ENCODE measurements around the gene CNTNAP2. TPM values are rescaled to one million over a fixed set of nuclear protein-coding genes. Genes with fewer than 3 reads are reported as not detected.

Gene CNTNAP2
- under 1 TPM; 0.19 to 0.22 TPM for total RNA-seq

DNA sequence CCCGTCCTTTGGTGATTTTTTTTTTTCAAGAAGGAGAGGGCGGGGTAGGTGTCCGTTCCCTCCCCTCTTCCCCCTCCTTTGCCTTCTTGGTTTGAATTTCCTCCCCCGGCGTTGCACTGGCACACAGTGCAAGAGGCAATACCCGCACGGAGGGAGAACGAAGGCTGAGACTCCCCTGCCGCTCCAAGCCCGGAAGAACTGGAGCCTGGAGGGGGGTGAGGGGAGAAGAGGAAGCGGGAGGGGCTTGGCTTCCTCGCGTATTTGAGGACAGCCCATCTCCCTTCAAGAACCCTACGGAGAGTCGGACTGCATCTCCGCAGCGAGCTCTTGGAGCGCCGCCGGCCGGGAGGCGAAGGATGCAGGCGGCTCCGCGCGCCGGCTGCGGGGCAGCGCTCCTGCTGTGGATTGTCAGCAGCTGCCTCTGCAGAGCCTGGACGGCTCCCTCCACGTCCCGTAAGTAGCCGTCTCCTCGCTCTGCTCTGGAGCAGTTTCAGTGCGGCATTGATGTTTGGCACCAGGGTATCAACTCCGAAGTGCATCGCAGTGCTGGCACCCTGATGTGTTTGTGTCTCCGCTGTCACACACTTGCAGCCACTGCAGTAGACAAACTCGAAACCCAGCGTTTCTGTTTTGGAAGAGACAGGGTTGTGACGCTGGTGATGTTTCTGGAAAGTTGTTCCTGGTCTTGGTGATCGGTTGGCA, at the start of gene CNTNAP2:
TSS of gene CNTNAP2 (plus strand) at position 281 of the 702 bp plus-strand sequence. CDS start at position 357, 76 bp downstream.
- H3K9me3 Mint-ChIP-seq: no peaks in the 10 kb centered on the region

DNA sequence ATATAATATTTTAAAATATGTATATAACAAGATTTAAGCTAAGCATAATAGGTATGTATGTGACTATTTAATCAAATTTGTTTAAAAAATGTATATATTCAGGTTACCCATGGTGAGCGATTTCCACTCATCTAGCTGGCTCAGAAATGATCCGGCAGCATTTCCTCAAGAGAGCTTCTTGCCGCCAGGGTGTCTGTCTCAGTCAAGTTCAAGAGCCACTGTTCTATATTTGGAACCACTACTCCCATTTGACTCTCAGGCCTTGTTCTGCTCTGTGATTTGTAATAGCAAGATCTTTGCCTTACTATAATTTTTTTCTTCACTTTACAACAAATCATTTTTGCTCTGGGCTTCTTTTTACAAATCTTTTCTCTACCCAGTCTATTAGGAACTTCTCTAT, 48.7 kb upstream of the CNTNAP2 start:
- Mint-ChIP-seq H3K36me3 (no peaks in the 10 kb centered on the region), H3K4me3 (no peak overlapping the region), H3K9me3 (peaks cover 2% of the 10 kb centered on the region), H3K27ac (no peak overlapping the region), H3K4me1 (no peaks in the 10 kb centered on the region), H3K27me3 (no peaks in the 10 kb centered on the region)
- DNase-seq: no peak

More for the DNA sequence above, at the start of gene CNTNAP2:
- Mint-ChIP-seq H3K4me1 (peaks cover 6% of the 10 kb centered on the region), H3K4me3 (peak within 1 kb of the TSS; percentile 73), H3K36me3 (no peaks in the 10 kb centered on the region), H3K27me3 (peaks cover 35% of the 10 kb centered on the region), H3K27ac (no peak within 1 kb of the TSS)
- DNase-seq: no peak

DNA sequence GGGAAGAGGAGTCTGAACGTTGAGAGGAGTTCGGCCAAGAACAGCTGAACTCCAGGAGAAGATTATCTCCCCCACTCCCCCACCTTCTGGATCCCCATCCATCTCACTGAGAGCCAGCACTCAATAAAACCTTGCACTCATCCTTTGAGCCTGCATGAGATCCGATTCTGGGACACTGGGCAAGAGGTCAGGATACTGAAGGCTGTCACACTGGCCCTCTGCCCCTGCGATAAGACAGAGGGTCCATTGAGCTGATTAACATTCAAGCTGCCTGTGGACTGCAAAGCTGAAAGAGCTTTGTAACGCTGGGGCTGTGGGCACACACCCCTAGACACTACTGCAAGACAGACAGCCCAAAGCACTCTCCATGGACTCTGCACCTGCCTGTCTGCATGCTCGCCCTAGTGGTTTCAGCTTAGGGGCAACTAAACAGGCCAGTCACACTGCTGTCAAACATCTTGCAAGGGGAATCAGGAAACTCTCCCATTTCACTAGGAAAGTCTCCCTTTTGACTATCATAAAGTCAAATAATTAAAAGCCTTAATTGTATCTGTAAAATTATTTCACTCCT, 42.3 kb upstream of the CNTNAP2 start:
- no peak overlapping the region for H3K4me3 Mint-ChIP-seq
- H3K27ac Mint-ChIP-seq: no peak overlapping the region
- no peak for DNase-seq
- peaks cover 2% of the 10 kb centered on the region for H3K9me3 Mint-ChIP-seq
- no peaks in the 10 kb centered on the region for H3K36me3 Mint-ChIP-seq
- H3K4me1 Mint-ChIP-seq: no peaks in the 10 kb centered on the region
- H3K27me3 Mint-ChIP-seq: no peaks in the 10 kb centered on the region

DNA sequence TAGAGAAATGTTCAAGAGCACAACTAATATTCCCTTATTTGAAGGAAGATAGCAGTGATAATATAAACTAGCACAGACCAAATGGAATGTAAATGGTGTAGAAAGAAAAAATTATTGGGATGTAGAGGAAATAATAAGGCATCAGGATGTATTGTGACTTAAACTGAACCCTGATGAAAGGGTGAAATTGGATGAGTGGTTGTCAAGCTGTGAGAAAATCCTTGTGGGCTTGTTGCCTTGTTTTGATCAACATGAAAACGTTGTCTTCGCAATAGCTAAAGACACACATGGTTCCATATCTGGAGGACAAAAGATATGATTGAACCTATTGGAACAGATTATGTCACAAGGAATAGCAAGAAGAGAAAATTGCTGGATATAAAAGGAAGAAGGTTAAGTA, 40.3 kb upstream of the CNTNAP2 start:
- H3K4me3 Mint-ChIP-seq: no peak overlapping the region
- no peaks in the 10 kb centered on the region for H3K27me3 Mint-ChIP-seq
- H3K4me1 Mint-ChIP-seq: no peaks in the 10 kb centered on the region
- H3K36me3 Mint-ChIP-seq: no peaks in the 10 kb centered on the region
- peaks cover under 1% of the 10 kb centered on the region for H3K9me3 Mint-ChIP-seq
- DNase-seq: no peak
- H3K27ac Mint-ChIP-seq: no peak overlapping the region

DNA sequence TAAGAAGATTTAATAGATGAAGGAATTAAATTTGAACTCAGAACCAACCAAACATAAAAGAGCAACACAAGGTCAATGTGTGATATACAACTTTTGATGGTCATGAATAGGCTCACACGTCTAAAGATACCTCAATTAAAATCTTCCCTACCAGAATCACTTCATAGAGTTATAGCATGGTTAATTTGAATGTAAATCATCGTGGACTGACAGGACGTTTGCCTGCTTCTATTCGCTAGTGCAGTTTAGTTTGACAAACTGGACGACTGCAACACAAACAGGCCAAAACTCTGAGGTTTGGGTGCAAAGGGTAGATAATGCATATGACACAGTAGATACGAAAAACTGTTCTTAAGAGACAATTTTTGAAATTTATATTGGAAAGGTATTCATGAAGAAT, 32.5 kb upstream of the CNTNAP2 start:
- H3K9me3 Mint-ChIP-seq: no peaks in the 10 kb centered on the region
- no peaks in the 10 kb centered on the region for H3K36me3 Mint-ChIP-seq
- H3K4me3 Mint-ChIP-seq: no peak overlapping the region
- no peak overlapping the region for H3K27ac Mint-ChIP-seq
- H3K4me1 Mint-ChIP-seq: no peaks in the 10 kb centered on the region
- no peak for DNase-seq
- no peaks in the 10 kb centered on the region for H3K27me3 Mint-ChIP-seq

DNA sequence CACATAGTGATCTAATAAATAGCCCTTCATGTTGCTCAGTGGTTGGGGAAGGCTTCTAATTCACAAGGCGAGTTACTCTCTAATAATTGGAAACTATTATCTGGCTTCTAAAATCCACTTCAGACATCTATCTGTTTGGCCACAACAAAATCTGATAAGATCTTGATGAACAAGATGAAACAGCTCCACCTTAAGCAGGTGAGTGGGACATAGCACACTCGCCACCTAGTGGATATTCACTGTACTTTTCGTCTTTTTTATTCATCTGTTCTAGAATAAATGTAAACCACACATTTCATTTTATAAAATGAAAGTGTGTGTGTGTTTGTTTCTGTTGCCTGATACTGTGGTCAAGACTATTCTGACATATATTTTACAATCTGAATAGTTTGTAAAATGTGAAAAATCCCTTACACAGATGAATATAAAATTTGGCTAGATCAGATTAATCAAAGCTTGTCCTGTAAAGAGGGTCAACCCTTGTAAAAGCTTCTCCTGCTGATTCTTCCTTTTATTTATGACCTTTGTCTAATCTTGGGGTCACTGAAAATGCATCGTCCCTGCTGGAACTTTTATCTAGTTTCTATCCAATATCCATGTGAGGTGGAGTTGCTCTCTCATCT, 26.5 kb upstream of the CNTNAP2 start:
- no peaks in the 10 kb centered on the region for H3K36me3 Mint-ChIP-seq
- no peaks in the 10 kb centered on the region for H3K9me3 Mint-ChIP-seq
- no peak overlapping the region for H3K4me3 Mint-ChIP-seq
- H3K27ac Mint-ChIP-seq: no peak overlapping the region
- no peaks in the 10 kb centered on the region for H3K27me3 Mint-ChIP-seq
- no peaks in the 10 kb centered on the region for H3K4me1 Mint-ChIP-seq
- no peak for DNase-seq

DNA sequence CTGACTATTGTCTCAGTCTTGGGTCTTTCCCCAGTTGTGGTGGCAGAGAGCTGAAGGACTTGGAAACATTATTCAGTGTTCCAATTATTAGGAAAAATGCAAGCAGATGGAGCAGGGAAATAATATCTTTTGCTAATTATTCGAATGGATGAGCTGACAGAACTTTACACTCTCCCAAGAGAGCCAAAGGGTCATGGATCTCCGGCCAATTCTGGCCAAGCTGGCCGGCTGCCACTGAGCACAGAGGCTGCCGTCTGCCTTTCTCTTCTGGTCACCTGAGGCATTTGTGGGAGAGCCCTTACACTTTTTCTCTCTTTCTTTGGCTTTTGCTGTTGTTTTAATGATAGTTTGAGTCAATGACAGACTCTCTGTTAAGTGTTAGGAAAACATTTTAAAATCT, 22.2 kb upstream of the CNTNAP2 start:
- Mint-ChIP-seq H3K9me3 (no peaks in the 10 kb centered on the region), H3K36me3 (no peaks in the 10 kb centered on the region), H3K27ac (no peak overlapping the region), H3K27me3 (peaks cover 3% of the 10 kb centered on the region), H3K4me1 (no peaks in the 10 kb centered on the region), H3K4me3 (no peak overlapping the region)
- no peak for DNase-seq

DNA sequence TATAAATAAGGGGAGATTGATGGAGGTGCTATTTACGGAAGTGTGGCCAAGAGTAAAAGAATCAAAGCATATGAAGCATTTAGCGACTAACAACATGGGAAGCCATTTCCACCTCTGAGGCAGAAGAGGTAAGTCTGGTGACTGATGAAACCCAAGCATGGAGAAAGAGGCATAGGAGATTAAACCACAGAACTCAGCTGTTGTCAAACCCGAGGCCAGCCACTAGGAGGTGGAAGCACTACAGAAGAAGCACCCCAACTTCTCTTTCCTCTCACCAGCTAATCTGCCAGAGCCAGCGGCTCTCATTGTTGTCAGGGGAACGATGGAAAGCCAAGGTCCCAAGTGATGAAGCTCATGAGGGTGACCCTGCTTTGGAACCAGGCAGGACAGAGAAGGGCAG, 19.6 kb upstream of the CNTNAP2 start:
- no peaks in the 10 kb centered on the region for H3K4me1 Mint-ChIP-seq
- no peaks in the 10 kb centered on the region for H3K9me3 Mint-ChIP-seq
- H3K27me3 Mint-ChIP-seq: peaks cover 3% of the 10 kb centered on the region
- no peak overlapping the region for H3K27ac Mint-ChIP-seq
- H3K4me3 Mint-ChIP-seq: no peak overlapping the region
- H3K36me3 Mint-ChIP-seq: no peaks in the 10 kb centered on the region
- DNase-seq: no peak

DNA sequence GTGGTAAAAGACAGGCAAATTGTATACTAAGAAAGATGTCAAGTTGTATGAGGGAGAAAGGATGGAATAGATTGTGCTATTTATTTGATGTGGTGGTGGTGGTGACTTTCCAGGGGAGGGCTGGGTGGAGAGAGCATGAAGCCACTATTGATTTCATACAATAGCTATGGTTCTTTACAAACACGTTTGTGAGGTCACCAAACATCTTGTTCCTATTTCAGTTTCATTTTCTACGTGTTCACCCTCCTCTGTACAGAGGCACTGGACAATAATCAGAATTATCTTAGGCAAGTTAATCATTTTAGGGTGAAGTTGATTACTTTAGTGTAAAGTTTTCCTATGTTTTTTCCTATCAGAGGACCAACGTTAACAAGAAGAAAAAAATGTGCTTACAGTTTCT, 10.3 kb upstream of the CNTNAP2 start:
- Mint-ChIP-seq H3K27ac (no peak overlapping the region), H3K36me3 (no peaks in the 10 kb centered on the region), H3K4me1 (no peaks in the 10 kb centered on the region), H3K9me3 (no peaks in the 10 kb centered on the region), H3K27me3 (no peaks in the 10 kb centered on the region), H3K4me3 (no peak overlapping the region)
- DNase-seq: no peak

DNA sequence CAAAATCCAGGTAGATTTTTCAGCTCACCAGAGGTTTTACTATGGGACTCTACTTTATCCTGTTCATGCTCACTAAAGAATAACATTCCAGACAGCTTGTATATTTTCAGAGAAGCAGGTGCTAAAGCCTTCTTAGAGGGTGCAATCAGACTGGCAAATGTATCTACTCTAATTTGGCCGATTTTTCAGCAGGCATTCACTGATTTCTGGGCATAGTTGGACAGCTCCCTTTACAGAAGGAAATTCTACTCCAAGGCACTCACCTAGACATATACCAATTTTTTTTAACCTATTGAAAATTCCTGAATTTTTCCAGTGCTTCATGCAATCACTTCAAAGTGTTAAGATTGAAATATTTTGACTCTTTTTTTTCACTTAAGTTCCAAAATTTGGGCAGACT, 3.8 kb upstream of the CNTNAP2 start:
- no peak for DNase-seq
- Mint-ChIP-seq H3K4me1 (peaks cover 6% of the 10 kb centered on the region), H3K9me3 (no peaks in the 10 kb centered on the region), H3K4me3 (no peak overlapping the region), H3K27me3 (peaks cover 32% of the 10 kb centered on the region), H3K36me3 (no peaks in the 10 kb centered on the region), H3K27ac (no peak overlapping the region)

DNA sequence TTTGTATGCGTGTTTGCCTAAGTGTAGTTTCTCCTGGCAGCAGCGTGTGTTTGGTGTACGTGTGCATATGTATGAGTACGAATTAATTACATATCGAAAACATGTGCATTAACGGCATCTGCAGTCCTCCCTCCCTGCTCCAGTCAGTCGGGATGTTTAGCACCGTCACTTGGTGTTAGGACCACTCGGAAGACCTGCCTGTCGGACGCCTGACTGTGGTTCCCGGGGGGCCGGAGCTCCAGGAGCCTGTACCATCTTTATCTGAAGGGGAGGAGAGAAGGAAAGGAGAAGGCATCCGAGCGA, 1.1 kb upstream of the CNTNAP2 start:
- Mint-ChIP-seq H3K27me3 (peaks cover 35% of the 10 kb centered on the region), H3K27ac (no peak overlapping the region), H3K4me3 (peak overlapping the region; percentile 73), H3K9me3 (no peaks in the 10 kb centered on the region), H3K4me1 (peaks cover 6% of the 10 kb centered on the region), H3K36me3 (no peaks in the 10 kb centered on the region)
- DNase-seq: no peak

DNA sequence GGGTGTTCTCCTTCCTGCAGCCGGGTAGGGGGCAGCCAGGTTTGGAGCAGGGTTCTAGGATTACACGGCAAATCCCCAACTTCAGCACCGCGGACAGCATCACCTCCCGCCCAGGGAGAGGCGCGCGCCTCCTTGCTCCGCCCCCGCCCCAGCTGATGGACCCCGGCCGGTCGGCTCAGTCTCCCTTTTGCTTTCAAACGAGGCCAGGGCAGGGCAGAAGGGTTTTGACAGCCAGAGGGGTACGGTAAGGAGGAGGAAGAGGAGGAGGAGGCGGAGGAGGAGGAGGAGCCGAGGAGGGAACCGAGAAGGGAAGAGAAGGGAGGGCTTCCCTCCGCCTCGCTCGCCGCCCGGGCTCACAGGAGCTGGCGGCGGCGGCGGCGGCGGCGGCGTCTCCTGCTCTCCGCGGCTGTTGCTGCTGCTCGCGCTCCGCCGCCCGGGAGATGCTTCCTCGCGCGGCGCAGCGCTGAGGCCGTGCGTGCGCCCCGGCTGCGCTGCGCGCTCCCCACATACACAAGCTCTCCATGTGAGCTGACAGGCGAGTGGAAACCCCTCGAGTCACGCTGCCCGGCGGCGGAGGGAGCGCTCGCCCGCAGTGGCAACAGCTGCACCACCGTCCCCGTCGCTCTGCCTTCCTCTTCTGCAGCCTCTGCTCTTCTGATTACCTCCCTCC, 615 bp upstream of the CNTNAP2 start:
- DNase-seq: peak; percentile 37
- Mint-ChIP-seq H3K4me3 (peak overlapping the region; percentile 73), H3K36me3 (no peaks in the 10 kb centered on the region), H3K4me1 (peaks cover 6% of the 10 kb centered on the region), H3K27me3 (peaks cover 35% of the 10 kb centered on the region), H3K9me3 (no peaks in the 10 kb centered on the region), H3K27ac (no peak overlapping the region)

DNA sequence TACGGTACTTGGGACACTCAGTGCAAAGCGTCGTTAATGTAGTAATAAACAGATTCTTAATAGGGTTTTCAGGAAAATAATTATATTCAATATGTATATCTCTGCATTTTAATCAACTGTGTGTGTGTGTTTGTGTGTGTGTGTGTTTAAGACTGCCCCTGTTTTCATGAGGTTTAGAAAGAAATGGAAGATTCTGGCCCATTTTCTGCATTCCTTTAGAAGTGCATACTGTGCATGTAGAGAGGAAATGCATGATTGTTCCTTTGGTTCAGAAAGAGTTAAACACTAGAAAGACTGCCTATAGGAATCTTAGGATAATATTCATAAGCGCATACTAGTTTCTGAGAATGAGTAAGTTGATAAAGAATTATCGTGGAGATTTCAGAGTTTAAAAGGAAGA, 975 bp downstream of the CNTNAP2 start:
- Mint-ChIP-seq H3K4me3 (no peak overlapping the region), H3K36me3 (no peaks in the 10 kb centered on the region), H3K27ac (no peak overlapping the region), H3K9me3 (no peaks in the 10 kb centered on the region), H3K27me3 (peaks cover 35% of the 10 kb centered on the region), H3K4me1 (peaks cover 6% of the 10 kb centered on the region)
- no peak for DNase-seq

DNA sequence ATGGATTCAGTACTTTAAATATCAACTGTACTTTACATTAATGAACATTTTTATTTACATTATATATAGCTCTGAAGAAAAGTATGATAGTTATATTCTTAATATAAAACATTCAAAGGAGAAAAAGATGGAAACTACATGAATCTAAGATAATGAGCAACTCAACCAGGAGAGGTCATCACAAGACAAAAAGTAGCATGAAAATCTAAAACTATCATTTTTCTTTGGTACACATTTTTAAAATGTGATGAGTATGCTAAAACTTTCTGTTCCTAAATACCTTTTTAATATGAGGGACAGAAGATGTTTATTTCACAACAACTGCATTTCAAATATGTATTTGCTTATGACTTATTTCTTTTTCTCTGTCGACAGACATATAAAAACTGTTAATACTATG, 2.4 kb downstream of the CNTNAP2 start:
- Mint-ChIP-seq H3K4me1 (peaks cover 6% of the 10 kb centered on the region), H3K27me3 (peaks cover 35% of the 10 kb centered on the region), H3K27ac (no peak overlapping the region), H3K4me3 (no peak overlapping the region), H3K36me3 (no peaks in the 10 kb centered on the region), H3K9me3 (no peaks in the 10 kb centered on the region)
- DNase-seq: no peak

DNA sequence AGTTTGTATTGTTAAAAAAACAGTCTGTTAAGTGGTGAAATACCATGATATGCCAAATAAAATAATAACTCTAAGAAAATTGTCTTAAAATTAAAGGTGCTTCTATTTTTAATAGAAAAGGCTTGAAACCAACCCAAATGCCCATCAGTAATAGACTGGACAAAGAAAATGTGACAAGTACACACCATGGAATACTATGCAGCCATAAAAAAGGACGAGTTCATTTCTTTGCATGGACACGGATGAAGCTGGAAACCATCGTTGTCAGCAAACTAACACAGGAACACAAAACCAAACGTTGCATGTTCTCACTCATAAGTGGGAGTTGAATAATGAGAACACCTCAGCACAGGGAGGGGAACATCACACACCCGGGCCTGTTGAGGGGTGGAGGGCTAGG, 7.1 kb downstream of the CNTNAP2 start:
- DNase-seq: no peak
- H3K27me3 Mint-ChIP-seq: no peaks in the 10 kb centered on the region
- H3K36me3 Mint-ChIP-seq: no peaks in the 10 kb centered on the region
- H3K4me1 Mint-ChIP-seq: no peaks in the 10 kb centered on the region
- no peak overlapping the region for H3K4me3 Mint-ChIP-seq
- H3K9me3 Mint-ChIP-seq: no peaks in the 10 kb centered on the region
- no peak overlapping the region for H3K27ac Mint-ChIP-seq

All from activated naive CD8-positive, alpha-beta T cell treated with anti-CD3 and anti-CD28 coated beads for 36 hours (primary cell).